Fibroblast of upper back skin (primary cell): ENCODE measurements around the gene MAP4K4.
"Not testable (repeated sequence)": the region's sequence is repeated elsewhere in the genome, so short reads cannot be mapped to it uniquely, and the experiment has no call there.

Experiments used
- DNase-seq: peaks from one replicate; pipeline ENCODE4 v3.0.0-alpha.2; 2013

The MAP4K4 gene

GRCh38 chr2:101935764-101936163 is 238.3 kb downstream of the MAP4K4 start:
- not testable (repeated sequence) for DNase-seq

GRCh38 chr2:101942851-101943250 is 245.3 kb downstream of the MAP4K4 start:
- DNase-seq, result peak; percentile 50
